ENCODE results near the gene DHX30.

DNA sequence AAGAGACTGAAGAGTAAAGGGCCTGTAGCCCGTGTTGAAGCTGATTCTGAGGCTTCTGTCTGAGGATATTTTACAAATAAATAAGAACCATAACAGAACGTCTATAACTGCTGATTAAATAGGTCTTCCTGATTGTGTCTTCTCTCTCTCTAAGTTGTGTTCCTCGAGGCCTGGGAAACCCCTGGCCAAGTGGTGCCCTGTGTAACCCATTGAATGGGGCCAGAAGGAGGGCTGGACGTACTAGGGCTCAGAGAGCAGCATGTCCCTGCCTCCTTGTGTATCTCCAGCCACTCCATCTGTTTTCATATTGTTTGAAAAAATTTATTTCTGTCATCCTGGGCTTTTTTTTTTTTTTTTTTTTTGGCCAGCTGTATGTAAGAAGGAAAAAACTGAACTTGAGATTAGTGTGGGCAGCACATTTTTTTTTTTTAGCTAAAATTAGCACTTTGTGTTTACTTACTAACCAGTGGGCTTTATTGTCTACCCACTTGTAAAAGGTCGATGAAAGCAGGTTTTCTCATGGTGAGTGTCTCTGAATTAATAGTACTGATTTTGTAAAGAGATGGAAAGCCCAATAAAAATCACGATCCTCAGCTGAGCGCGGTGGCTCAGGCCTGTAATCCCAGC is 10.7 kb downstream of the DHX30 start:
- TF ChIP-seq EZH2 (IDR thresholded peaks at IDR 0.05; ENCODE audit: borderline replicate concordance, low read length): no peak
- TF ChIP-seq, protein P1, sequence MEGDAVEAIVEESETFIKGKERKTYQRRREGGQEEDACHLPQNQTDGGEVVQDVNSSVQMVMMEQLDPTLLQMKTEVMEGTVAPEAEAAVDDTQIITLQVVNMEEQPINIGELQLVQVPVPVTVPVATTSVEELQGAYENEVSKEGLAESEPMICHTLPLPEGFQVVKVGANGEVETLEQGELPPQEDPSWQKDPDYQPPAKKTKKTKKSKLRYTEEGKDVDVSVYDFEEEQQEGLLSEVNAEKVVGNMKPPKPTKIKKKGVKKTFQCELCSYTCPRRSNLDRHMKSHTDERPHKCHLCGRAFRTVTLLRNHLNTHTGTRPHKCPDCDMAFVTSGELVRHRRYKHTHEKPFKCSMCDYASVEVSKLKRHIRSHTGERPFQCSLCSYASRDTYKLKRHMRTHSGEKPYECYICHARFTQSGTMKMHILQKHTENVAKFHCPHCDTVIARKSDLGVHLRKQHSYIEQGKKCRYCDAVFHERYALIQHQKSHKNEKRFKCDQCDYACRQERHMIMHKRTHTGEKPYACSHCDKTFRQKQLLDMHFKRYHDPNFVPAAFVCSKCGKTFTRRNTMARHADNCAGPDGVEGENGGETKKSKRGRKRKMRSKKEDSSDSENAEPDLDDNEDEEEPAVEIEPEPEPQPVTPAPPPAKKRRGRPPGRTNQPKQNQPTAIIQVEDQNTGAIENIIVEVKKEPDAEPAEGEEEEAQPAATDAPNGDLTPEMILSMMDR (IDR thresholded peaks at IDR 0.05; ENCODE audit: low read length): no peak
